Transverse colon (tissue), 4 donors: ENCODE data around the gene SLC35B4. TPM values are rescaled to one million over a fixed set of nuclear protein-coding genes. Genes with fewer than 3 reads are reported as not detected.

ENCODE experiments used
- DNase-seq: peaks from one replicate; pipeline ENCODE4 v3.0.0-alpha.2; 2019
- H3K27ac ChIP-seq, 4 donors: fragments of 200-600 bp; sonication (generic); 2 replicates each; pipeline ENCODE4 v1.5.1; 2016 to 2018; ENCODE audit warnings: inconsistent platforms in 4 of 4
- H3K27me3 ChIP-seq: fragments of 200-600 bp; sonication (generic); 2 replicates; pipeline ENCODE4 v1.5.1; 2017; ENCODE audit warnings: inconsistent platforms
- H3K36me3 ChIP-seq, 4 donors: fragments of 200-600 bp; sonication (generic); 2 replicates each; pipeline ENCODE4 v1.5.1; 2017 to 2019; ENCODE audit warnings: inconsistent platforms in 4 of 4
- H3K4me1 ChIP-seq, 4 donors: fragments of 200-600 bp; sonication (generic); 2 replicates each; pipeline ENCODE4 v1.5.1; 2017 to 2020; ENCODE audit warnings: inconsistent platforms in 4 of 4
- H3K4me3 ChIP-seq, 4 donors: fragments of 200-600 bp; sonication (generic); 1 replicate in 1 of 4; 2 replicates in 3 of 4; pipeline versions ENCODE4 v1.5.1 to v1.6.1; 2017 to 2019; ENCODE audit warnings: inconsistent platforms in 4 of 4
- H3K9me3 ChIP-seq, 2 donors: fragments of 200-600 bp; sonication (generic); 2 replicates each; pipeline ENCODE4 v1.5.1; 2017 to 2019; ENCODE audit warnings: inconsistent platforms in 2 of 2
- CTCF ChIP-seq, 5 experiments: fragments of 200-600 bp in 3 of 5; fragments of 450-650 bp in 2 of 5; sonication (generic) in 3 of 5; IDR thresholded peaks; 1 replicate in 2 of 5; 2 replicates in 3 of 5; pipeline ENCODE4 v1.5.1; 2016 to 2017; ENCODE audit warnings: antibody characterized with exemption in 5 of 5, inconsistent platforms in 3 of 5, mild to moderate bottlenecking in 2 of 5, moderate library complexity in 1 of 5
- EP300 ChIP-seq: sonication (generic); formaldehyde crosslinking; IDR thresholded peaks from one replicate; pipeline ENCODE4 v1.6.1; 2017; ENCODE audit warnings: antibody characterized with exemption, low read depth
- POLR2A ChIP-seq: fragments of 450-650 bp; IDR thresholded peaks from one replicate; pipeline ENCODE4 v1.6.1; 2016; ENCODE audit warnings: antibody characterized with exemption, mild to moderate bottlenecking, moderate library complexity
- POLR2AphosphoS5 ChIP-seq, 3 donors: sonication (generic); formaldehyde crosslinking; IDR thresholded peaks; one replicate each; pipeline ENCODE4 v1.6.1; 2016; ENCODE audit warnings: antibody characterized with exemption in 3 of 3
- WGBS, 2 donors: methylation state at CpG; one replicate each; pipeline ENCODE4 v1.1.5; 2018; ENCODE audit warnings: low coverage in 1 of 2; 5-methylcytosine and 5-hydroxymethylcytosine counted together
- in situ Hi-C, 4 donors: fragments of 200-750 bp; cut with MboI; loops; one replicate each; pipeline versions ENCODE4 v1.15.0 to v1.15.1; 2017; ENCODE audit warnings: low sequenced_read_pairs in 3 of 4, low pct_ligation_motif_present in 1 of 4, low pct_unique_long_range_greater_than_20kb in 1 of 4
- intact Hi-C: fragments of 100-400 bp; cut with DNase I; formaldehyde crosslinking; loops from one replicate; pipeline ENCODE4 v1.15.1; 2023; ENCODE audit warnings: low total_unique reads
- total RNA-seq, 4 donors: library from RNA; depleted of rRNA; stranded (reverse); fragments of >200 nt; gene quantifications; one replicate each; pipeline ENCODE4 v1.1.0, GENCODE V29; 2016

Gene SLC35B4
- total RNA-seq, 4 donors from 2014 or later = 3.6 to 13.5 (median 5.7) TPM

- Histone ChIP-seq H3K36me3 (no peaks in the 10 kb centered on the region), H3K4me1 (no peaks in the 10 kb centered on the region), H3K27me3 (no peaks in the 10 kb centered on the region), H3K9me3 (no peaks in the 10 kb centered on the region), H3K27ac (no peak overlapping the region), H3K4me3 (no peak overlapping the region)
- TF ChIP-seq POLR2A = no peak
- no peak for TF ChIP-seq POLR2AphosphoS5 (IDR thresholded peaks at IDR 0.05)
- no peak for TF ChIP-seq EP300
- no peak for TF ChIP-seq CTCF (IDR thresholded peaks at IDR 0.05)
- intact Hi-C loops (no loop called here), in situ Hi-C loops (no loop called here)
- WGBS, 2 donors = 77% methylated on average over 5 of the region's 5 CpGs; no CpG with 5 or more reads in 1 of the 2 donors
- DNase-seq = no peak
Measured at GRCh38 chr7:134255814-134256213, 60.9 kb downstream of the SLC35B4 start.

GRCh38 chr7:134254311-134254710 is 62.4 kb downstream of the SLC35B4 start:
- TF ChIP-seq POLR2AphosphoS5 (IDR thresholded peaks at IDR 0.05) (no peak), EP300 (no peak), POLR2A (no peak), CTCF (IDR thresholded peaks at IDR 0.05) (no peak)
- Histone ChIP-seq H3K9me3 (no peaks in the 10 kb centered on the region), H3K27ac (no peak overlapping the region), H3K27me3 (no peaks in the 10 kb centered on the region), H3K4me1 (no peaks in the 10 kb centered on the region), H3K36me3 (no peaks in the 10 kb centered on the region), H3K4me3 (no peak overlapping the region)
- in situ Hi-C loops = no loop called here
- no peak for DNase-seq
- 81 to 98% methylated on average over 3 of the region's 3 CpGs for WGBS, 2 donors
- intact Hi-C loops = no loop called here

GRCh38 chr7:134248196-134248595 is 68.5 kb downstream of the SLC35B4 start:
- intact Hi-C loops (no loop called here), in situ Hi-C loops (no loop called here)
- Histone ChIP-seq H3K4me1 (no peaks in the 10 kb centered on the region), H3K27ac (no peak overlapping the region), H3K4me3 (no peak overlapping the region), H3K36me3 (no peaks in the 10 kb centered on the region), H3K27me3 (no peaks in the 10 kb centered on the region), H3K9me3 (no peaks in the 10 kb centered on the region)
- WGBS, 2 donors = 83 to 85% methylated on average over 3 of the region's 3 CpGs
- no peak for TF ChIP-seq POLR2A
- TF ChIP-seq POLR2AphosphoS5 (IDR thresholded peaks at IDR 0.05) = no peak
- TF ChIP-seq EP300 = no peak
- TF ChIP-seq CTCF (IDR thresholded peaks at IDR 0.05) = no peak
- no peak for DNase-seq

GRCh38 chr7:134246761-134247160 is 70.0 kb downstream of the SLC35B4 start:
- H3K36me3 ChIP-seq = no peaks in the 10 kb centered on the region
- TF ChIP-seq POLR2AphosphoS5 (IDR thresholded peaks at IDR 0.05) (no peak), POLR2A (no peak), EP300 (no peak), CTCF (IDR thresholded peaks at IDR 0.05) (no peak)
- intact Hi-C loops = no loop called here
- WGBS, 2 donors = 85 to 94% methylated on average over 2 of the region's 2 CpGs
- H3K27me3 ChIP-seq = no peaks in the 10 kb centered on the region
- no peak overlapping the region for H3K4me3 ChIP-seq
- in situ Hi-C loops = no loop called here
- no peak for DNase-seq
- no peak overlapping the region for H3K27ac ChIP-seq
- H3K9me3 ChIP-seq = no peaks in the 10 kb centered on the region
- no peaks in the 10 kb centered on the region for H3K4me1 ChIP-seq
